Measurements from ENCODE around the gene UBE3B.

The UBE3B gene

DNA sequence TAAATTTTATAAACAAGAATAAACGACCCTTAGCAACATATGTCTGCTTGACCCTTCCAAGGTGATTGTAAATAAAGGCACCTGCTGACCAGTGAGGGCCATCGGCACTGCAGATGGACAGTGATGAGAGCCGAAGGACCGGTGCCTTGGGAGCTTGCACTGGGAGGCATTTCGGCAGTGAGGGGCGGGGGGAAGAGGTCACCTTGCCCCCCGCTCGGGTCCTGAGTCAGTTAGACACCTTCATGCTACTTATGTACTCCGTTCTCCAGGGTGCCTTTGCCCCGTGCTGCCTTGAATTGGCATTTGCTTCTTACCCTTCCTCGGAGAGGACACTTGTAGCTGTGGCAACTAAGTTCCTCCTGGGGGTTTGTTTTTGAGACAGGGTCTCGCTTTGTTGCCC, 72.8 kb downstream of the UBE3B start:
- Mint-ChIP-seq H3K4me3 (no peak overlapping the region), H3K27ac (no peak overlapping the region), H3K9me3 (ENCODE audit: low read depth) (no peaks in the 10 kb centered on the region), H3K4me1 (ENCODE audit: low read depth) (no peaks in the 10 kb centered on the region), H3K27me3 (peaks cover 10% of the 10 kb centered on the region), H3K36me3 (no peaks in the 10 kb centered on the region)

- H3K4me1 Mint-ChIP-seq (ENCODE audit: low read depth) = no peaks in the 10 kb centered on the region
- H3K9me3 Mint-ChIP-seq (ENCODE audit: low read depth) = no peaks in the 10 kb centered on the region
- H3K27me3 Mint-ChIP-seq = peaks cover 10% of the 10 kb centered on the region
- no peak overlapping the region for H3K4me3 Mint-ChIP-seq
- no peak overlapping the region for H3K27ac Mint-ChIP-seq
- no peaks in the 10 kb centered on the region for H3K36me3 Mint-ChIP-seq
These were observed 73.7 kb downstream of the UBE3B start for GRCh38 chr12:109551108-109551507.

DNA sequence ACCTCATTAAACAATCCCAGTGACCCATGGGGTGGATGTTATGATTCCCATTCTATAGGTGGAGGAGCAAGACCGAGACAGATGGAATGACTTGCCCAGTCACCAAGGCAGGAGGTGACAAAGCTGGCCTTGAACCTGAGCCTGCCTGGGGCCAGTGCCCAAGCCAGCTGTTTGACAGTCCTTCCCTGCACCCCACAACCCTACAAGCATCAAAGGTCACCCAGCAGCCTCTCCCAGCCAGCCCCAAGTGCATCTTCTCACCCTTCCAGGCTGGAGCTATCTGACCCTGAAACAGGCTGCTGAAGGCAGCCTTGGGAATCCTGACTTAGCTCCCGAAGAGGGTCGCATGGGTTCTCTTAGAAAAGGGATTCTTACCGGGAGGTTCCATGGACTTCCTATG, 75.5 kb downstream of the UBE3B start:
- Mint-ChIP-seq H3K9me3 (ENCODE audit: low read depth) (no peaks in the 10 kb centered on the region), H3K36me3 (no peaks in the 10 kb centered on the region), H3K4me1 (ENCODE audit: low read depth) (no peaks in the 10 kb centered on the region), H3K27ac (no peak overlapping the region), H3K27me3 (peaks cover 1% of the 10 kb centered on the region), H3K4me3 (no peak overlapping the region)

DNA sequence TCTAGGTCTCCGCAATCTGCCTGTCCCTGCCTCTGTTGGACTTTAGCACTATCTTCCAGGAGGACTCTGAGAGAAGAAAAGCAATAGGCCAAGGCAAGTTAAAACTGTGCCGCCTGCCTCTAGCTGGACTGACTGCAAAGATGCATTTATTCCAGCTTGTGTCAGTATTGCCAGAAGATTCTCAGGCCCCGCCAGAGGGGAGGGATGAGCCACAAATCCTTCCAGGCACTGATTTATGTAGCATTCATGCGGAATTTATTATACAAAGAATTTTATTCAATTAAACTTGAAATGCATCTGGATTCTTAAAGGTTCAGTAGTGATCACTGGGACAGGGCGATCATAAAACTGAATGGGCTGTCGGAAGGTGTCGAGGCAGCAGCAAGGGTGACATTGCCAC, 76.0 kb downstream of the UBE3B start:
- no peaks in the 10 kb centered on the region for H3K36me3 Mint-ChIP-seq
- no peaks in the 10 kb centered on the region for H3K9me3 Mint-ChIP-seq (ENCODE audit: low read depth)
- no peak overlapping the region for H3K4me3 Mint-ChIP-seq
- no peaks in the 10 kb centered on the region for H3K27me3 Mint-ChIP-seq
- no peak overlapping the region for H3K27ac Mint-ChIP-seq
- H3K4me1 Mint-ChIP-seq (ENCODE audit: low read depth) = no peaks in the 10 kb centered on the region

- H3K27me3 Mint-ChIP-seq = no peaks in the 10 kb centered on the region
- H3K4me1 Mint-ChIP-seq (ENCODE audit: low read depth) = no peaks in the 10 kb centered on the region
- H3K36me3 Mint-ChIP-seq = no peaks in the 10 kb centered on the region
- no peak overlapping the region for H3K4me3 Mint-ChIP-seq
- no peaks in the 10 kb centered on the region for H3K9me3 Mint-ChIP-seq (ENCODE audit: low read depth)
- no peak overlapping the region for H3K27ac Mint-ChIP-seq
These were observed 76.6 kb downstream of the UBE3B start for GRCh38 chr12:109553906-109554500.

DNA sequence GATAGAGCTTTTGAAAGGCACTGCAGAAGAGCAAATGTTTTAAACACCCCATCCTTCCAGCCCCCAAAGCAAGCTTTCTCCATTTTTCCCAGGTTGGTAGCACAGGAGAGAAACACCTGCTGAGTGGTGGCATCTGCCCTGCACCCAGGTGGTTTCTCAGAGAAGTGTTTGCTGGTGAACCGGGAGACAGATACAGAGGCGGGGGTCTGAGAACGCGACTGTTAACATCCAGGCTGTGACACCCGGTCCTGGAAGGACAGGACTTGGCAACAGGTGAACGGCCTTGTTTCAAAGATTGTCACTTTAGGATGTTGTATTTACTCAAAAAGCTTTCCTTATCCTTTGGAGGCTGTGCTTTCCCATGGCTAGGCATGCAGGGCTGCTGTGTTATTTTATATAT, 77.3 kb downstream of the UBE3B start:
- Mint-ChIP-seq H3K27me3 (no peaks in the 10 kb centered on the region), H3K4me1 (ENCODE audit: low read depth) (no peaks in the 10 kb centered on the region), H3K9me3 (ENCODE audit: low read depth) (no peaks in the 10 kb centered on the region), H3K36me3 (no peaks in the 10 kb centered on the region), H3K4me3 (no peak overlapping the region), H3K27ac (no peak overlapping the region)

DNA sequence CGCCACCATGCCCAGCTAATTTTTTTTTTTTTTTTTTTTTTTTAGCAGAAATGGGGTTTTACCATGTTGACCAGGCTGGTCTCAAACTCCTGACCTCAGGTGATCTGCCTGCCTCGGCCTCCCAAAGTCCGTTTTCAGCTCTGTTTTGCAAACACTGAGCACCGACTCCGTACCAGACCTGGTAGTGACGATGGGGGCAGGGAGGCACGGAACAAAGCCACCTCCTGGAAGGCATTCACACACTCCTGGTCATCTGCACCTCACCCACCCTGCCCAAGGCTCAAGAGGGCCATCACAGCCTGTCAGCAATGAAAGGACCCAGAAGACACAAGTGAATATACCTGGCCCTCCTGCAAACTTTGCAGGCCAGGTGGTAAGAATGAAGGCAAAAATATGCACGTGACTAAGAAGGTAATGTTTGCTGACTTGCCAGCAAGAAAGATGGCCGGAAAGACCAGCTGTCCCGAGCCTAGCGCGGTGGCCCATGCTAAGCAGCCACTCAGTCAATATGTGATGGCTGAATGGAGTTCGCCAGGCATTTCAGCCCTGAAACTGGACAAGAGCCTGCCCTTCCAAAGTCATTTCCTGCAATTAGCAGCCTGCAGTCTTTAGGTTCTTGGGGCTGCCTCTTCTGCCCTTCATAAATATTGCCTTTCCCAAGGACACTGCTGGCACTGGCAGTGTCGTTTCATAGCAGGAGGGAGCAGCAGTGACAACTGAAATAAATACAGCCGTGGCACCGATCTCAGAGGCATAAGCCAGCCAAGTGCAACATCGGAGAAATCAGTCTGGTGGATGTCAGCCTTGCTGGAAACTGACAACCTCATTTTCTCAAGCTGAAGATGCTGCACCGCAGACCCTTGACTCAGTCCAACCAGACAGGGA, 78.2 kb downstream of the UBE3B start:
- no peaks in the 10 kb centered on the region for H3K36me3 Mint-ChIP-seq
- H3K4me1 Mint-ChIP-seq (ENCODE audit: low read depth) = no peaks in the 10 kb centered on the region
- no peaks in the 10 kb centered on the region for H3K27me3 Mint-ChIP-seq
- no peak overlapping the region for H3K27ac Mint-ChIP-seq
- no peaks in the 10 kb centered on the region for H3K9me3 Mint-ChIP-seq (ENCODE audit: low read depth)
- no peak overlapping the region for H3K4me3 Mint-ChIP-seq

DNA sequence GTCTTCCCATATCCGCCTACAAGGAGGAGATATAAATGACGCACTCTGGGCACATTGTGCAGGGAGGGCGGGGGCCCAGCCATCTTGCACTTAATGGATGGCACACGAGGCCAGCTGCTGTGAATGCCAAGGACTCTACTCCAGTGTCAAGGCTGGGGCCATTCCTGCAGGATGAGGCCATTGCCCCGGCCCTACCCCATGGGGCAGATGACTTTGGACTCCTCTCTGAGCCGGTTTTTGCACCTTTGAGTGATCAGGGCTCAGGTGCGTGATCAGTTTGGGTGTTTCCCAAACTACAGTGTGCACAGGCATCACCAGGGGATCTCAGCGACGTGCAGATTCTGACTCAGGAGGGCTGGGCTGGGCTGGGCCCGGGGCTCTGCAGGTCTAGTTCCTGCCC, 79.8 kb downstream of the UBE3B start:
- no peaks in the 10 kb centered on the region for H3K4me1 Mint-ChIP-seq (ENCODE audit: low read depth)
- H3K27me3 Mint-ChIP-seq = no peaks in the 10 kb centered on the region
- H3K9me3 Mint-ChIP-seq (ENCODE audit: low read depth) = no peaks in the 10 kb centered on the region
- H3K4me3 Mint-ChIP-seq = no peak overlapping the region
- H3K36me3 Mint-ChIP-seq = peaks cover 3% of the 10 kb centered on the region
- no peak overlapping the region for H3K27ac Mint-ChIP-seq

DNA sequence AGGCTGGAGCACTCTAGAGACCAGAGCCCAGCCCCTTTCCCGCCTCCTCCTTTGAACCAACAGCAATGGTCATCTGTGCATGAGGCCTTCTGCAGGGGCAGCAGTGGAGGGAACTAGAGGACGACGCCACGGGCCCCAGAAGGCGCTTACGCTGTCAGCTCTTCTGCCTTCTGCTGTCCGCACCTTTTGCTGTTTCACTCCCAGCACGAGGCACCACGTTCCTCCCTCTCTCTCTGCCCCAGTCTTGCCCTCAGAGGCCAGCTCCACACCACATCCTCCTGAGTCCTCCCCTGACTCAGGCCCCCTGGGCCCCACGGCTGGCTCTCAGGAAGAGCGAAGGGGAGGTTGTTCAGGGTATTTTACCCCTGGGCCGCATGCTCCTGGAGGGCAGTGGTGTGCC, 80.4 kb downstream of the UBE3B start:
- Mint-ChIP-seq H3K4me3 (no peak overlapping the region), H3K4me1 (ENCODE audit: low read depth) (no peaks in the 10 kb centered on the region), H3K27ac (no peak overlapping the region), H3K27me3 (no peaks in the 10 kb centered on the region), H3K36me3 (peaks cover 7% of the 10 kb centered on the region), H3K9me3 (ENCODE audit: low read depth) (no peaks in the 10 kb centered on the region)

- H3K27ac Mint-ChIP-seq = no peak overlapping the region
- H3K27me3 Mint-ChIP-seq = no peaks in the 10 kb centered on the region
- H3K4me3 Mint-ChIP-seq = no peak overlapping the region
- no peaks in the 10 kb centered on the region for H3K9me3 Mint-ChIP-seq (ENCODE audit: low read depth)
- H3K4me1 Mint-ChIP-seq (ENCODE audit: low read depth) = no peaks in the 10 kb centered on the region
- H3K36me3 Mint-ChIP-seq = peaks cover 7% of the 10 kb centered on the region
These were observed 81.2 kb downstream of the UBE3B start for GRCh38 chr12:109558374-109559199.

- Mint-ChIP-seq H3K9me3 (ENCODE audit: low read depth) (no peaks in the 10 kb centered on the region), H3K36me3 (peaks cover 7% of the 10 kb centered on the region), H3K4me1 (ENCODE audit: low read depth) (no peaks in the 10 kb centered on the region), H3K27me3 (no peaks in the 10 kb centered on the region), H3K4me3 (no peak overlapping the region), H3K27ac (no peak overlapping the region)
These were observed 81.7 kb downstream of the UBE3B start for GRCh38 chr12:109559200-109559505.

- Mint-ChIP-seq H3K27ac (no peak overlapping the region), H3K4me3 (no peak overlapping the region), H3K9me3 (ENCODE audit: low read depth) (no peaks in the 10 kb centered on the region), H3K36me3 (peaks cover 7% of the 10 kb centered on the region), H3K27me3 (no peaks in the 10 kb centered on the region), H3K4me1 (ENCODE audit: low read depth) (no peaks in the 10 kb centered on the region)
These were observed 82.2 kb downstream of the UBE3B start for GRCh38 chr12:109559601-109560000.

DNA sequence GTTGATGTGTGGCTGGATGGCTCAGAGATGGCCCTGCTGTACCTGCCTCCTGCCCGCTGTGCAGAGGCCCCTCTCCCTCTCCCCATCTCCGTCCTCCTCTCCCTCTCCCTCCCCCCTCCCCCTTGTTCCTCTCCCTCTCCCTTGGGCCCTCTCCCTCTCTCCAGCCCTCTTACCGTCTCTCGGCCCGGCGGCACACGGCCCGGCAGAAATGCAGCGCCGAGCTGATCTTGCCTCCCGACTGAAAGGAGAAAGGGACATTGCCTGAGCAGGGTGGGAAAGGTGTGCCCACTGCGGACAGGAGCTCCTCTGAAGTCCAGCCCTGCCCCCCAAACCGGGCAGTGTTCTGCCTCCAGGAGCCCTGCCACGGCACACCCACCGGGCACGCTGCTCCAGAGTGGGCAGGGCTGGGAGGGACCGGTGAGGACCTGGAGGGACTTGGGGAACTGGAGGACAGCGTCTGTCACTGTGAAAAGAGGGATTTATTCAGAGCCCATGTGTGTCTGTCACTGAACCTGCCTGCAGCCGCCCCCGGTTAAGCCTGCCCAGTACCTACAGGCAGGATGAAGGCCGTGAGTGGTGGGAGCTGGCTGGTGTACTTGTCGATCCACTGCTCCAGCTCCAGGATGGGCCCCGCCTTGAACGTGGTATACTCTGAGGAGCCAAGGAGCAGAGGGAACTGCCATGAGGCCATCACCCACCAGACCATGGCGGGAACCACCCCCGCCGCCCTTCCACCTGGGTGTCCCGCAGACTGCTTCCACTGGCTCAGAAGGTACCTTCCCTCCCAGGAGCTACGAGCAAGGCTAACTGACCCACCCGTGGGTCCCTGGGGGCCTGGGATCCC, 83.7 kb downstream of the UBE3B start:
- Mint-ChIP-seq H3K27me3 (no peaks in the 10 kb centered on the region), H3K36me3 (peaks cover 7% of the 10 kb centered on the region), H3K27ac (no peak overlapping the region), H3K4me3 (no peak overlapping the region), H3K9me3 (ENCODE audit: low read depth) (no peaks in the 10 kb centered on the region), H3K4me1 (ENCODE audit: low read depth) (no peaks in the 10 kb centered on the region)

- H3K9me3 Mint-ChIP-seq (ENCODE audit: low read depth) = no peaks in the 10 kb centered on the region
- H3K27me3 Mint-ChIP-seq = no peaks in the 10 kb centered on the region
- no peak overlapping the region for H3K4me3 Mint-ChIP-seq
- no peaks in the 10 kb centered on the region for H3K4me1 Mint-ChIP-seq (ENCODE audit: low read depth)
- H3K27ac Mint-ChIP-seq = no peak overlapping the region
- peaks cover 7% of the 10 kb centered on the region for H3K36me3 Mint-ChIP-seq
These were observed 84.2 kb downstream of the UBE3B start for GRCh38 chr12:109561711-109562030.

GRCh38 chr12:109562871-109563270, 85.4 kb downstream of the UBE3B start:
- Mint-ChIP-seq H3K36me3 (peaks cover 9% of the 10 kb centered on the region), H3K9me3 (ENCODE audit: low read depth) (no peaks in the 10 kb centered on the region), H3K27ac (no peak overlapping the region), H3K4me3 (no peak overlapping the region), H3K4me1 (ENCODE audit: low read depth) (no peaks in the 10 kb centered on the region), H3K27me3 (no peaks in the 10 kb centered on the region)
